GM18951 (cell line): ENCODE results near the gene NAA35.
"Not testable (repeated sequence)": the region's sequence is repeated elsewhere in the genome, so short reads cannot be mapped to it uniquely, and the experiment has no call there.

Experiments
- POLR2A ChIP-seq: IDR thresholded peaks from 4 replicates; pipeline ENCODE4 v1.6.1; 2011; ENCODE audit warnings: mild to moderate bottlenecking; ENCODE audit not compliant: insufficient read length, insufficient read depth; ENCODE audit errors: extremely low read depth
- in situ Hi-C: fragments of 300-500 bp; cut with MboI; formaldehyde crosslinking; loops from one replicate; pipeline ENCODE4 v1.12.0; 2022; ENCODE audit warnings: low sequenced_read_pairs, mixed read lengths, inconsistent platforms; ENCODE audit not compliant: unreplicated experiment

The NAA35 gene

DNA sequence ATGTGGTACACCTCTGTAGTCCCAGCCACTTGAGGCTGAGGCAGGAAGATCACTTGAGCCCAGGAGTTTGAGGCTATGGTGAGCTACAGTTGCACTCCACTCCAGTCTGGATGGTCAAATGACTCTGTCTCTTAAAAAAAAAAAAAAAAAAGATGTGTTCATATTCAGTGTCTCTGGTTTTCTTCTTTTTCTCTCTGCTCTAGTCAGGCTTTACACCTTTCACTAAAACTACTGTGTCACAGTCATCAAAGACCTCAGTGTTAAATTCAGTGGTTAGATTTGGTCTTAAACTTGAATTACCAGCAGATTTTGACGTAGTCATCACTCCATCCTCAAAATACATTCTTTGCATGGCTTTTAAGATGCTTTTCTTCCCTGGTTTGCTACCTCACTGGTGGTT lies 28.8 kb downstream of the NAA35 start:
- no peak for TF ChIP-seq POLR2A
- in situ Hi-C loops: no loop called here

DNA sequence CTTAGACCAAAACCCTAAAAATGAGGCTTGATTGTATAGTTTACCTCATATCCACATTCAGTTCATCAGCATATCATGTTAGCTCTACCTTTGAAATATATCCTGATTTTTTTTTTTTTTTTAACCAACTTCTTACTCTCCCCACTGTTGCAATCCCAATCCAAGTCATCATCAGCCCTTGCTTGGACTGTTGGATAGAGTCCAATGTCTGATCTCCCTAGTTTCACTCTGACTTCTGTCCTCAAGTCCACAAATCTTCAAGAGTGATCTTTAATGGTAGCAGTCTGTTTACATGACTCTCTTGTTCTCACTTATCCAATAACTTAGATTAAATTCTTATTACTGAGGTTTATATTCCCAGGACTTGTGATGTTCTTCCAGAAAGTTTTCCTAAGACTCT lies 30.8 kb downstream of the NAA35 start:
- in situ Hi-C loops: no loop called here
- no peak for TF ChIP-seq POLR2A

GRCh38 chr9:85973238-85973637 lies 32.3 kb downstream of the NAA35 start:
- in situ Hi-C loops: no loop called here
- no peak for TF ChIP-seq POLR2A

GRCh38 chr9:85974055-85974547 lies 33.2 kb downstream of the NAA35 start:
- in situ Hi-C loops: not testable (repeated sequence)

DNA sequence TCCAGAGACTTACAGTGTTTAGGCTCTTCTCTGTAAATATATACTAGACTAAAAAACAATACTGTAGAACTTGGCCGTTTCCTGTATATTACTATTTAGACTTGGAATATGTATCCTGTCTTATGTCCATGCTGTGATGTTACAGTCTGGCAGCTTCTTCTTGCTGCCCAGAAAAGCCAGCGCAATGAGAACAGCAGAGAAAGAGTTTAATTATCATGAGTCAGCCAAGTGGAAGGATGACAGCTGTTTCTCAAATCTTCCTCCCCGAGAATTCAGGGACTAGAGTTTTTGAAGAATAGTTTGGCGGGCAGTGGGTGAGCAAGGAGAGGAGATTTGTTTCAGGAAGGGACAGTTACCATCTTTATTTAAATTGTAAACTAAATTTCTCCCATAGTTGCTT lies 37.5 kb downstream of the NAA35 start:
- in situ Hi-C loops: no loop called here
- TF ChIP-seq POLR2A: no peak

GRCh38 chr9:85981369-85981768 lies 40.4 kb downstream of the NAA35 start:
- no peak for TF ChIP-seq POLR2A
- in situ Hi-C loops: no loop called here

DNA sequence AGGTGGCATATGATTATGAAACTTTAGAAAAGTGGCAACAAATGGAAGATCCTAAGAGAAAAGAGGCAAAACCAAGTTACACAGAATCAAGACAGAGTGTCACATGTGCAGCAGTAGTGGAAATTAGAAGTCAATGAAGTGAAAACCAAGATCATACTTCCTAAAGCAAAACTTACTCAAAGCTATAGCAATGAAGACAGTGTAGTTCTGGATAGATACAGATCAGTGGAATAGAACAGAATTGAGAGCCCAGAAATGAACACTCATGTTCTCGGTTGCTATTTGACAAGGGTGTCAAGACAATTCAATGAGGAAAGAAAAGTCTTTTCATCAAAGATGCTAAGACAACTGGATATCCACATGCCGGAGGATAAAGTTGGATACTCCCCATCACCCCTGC lies 43.5 kb downstream of the NAA35 start:
- in situ Hi-C loops: no loop called here
- no peak for TF ChIP-seq POLR2A

DNA sequence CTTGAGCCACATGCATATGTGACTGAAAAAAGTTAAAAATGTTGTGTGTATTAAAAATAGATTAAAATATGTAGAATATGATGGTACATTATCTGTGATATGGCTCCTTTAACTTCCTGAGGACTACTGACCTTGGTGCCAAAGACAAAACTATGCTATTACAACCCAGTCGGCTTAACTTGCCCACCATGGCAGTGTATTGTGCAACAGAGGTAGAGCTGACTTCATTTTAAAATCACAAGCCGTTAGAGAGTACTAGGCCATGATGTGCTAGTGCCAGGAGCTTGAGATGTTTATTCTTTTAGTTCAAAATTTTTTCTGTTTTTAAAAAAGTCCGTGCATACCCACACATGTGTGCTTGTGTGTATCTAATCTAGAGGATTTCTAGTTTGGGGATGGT lies 46.3 kb downstream of the NAA35 start:
- in situ Hi-C loops: no loop called here
- TF ChIP-seq POLR2A: no peak

- in situ Hi-C loops: no loop called here
These were observed 53.2 kb downstream of the NAA35 start for GRCh38 chr9:85994191-85994590.

GRCh38 chr9:85995097-85995496 lies 54.2 kb downstream of the NAA35 start:
- in situ Hi-C loops: no loop called here
- TF ChIP-seq POLR2A: no peak

More at GRCh38 chr9:85994191-85994590, 53.2 kb downstream of the NAA35 start:
- no peak for TF ChIP-seq POLR2A

DNA sequence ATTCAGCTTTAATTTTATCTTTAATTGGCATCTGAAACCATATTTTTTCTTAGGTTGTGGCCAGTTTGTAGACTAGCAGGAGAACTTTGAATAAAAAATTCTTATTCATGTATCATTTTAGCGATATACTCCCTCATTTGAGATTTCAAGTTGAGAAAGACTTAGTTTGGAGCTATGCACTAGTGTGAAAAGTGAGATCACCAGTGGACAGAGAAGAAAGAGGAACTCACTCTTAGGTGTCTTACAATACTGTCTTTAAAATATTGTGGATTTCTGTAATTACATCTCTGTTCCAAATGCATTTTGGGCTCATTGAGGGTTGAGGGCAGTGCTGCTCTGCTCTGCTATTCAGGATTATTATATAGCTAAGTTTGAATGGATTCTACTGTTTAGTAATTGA lies 54.7 kb downstream of the NAA35 start:
- in situ Hi-C loops: no loop called here
- TF ChIP-seq POLR2A: no peak

DNA sequence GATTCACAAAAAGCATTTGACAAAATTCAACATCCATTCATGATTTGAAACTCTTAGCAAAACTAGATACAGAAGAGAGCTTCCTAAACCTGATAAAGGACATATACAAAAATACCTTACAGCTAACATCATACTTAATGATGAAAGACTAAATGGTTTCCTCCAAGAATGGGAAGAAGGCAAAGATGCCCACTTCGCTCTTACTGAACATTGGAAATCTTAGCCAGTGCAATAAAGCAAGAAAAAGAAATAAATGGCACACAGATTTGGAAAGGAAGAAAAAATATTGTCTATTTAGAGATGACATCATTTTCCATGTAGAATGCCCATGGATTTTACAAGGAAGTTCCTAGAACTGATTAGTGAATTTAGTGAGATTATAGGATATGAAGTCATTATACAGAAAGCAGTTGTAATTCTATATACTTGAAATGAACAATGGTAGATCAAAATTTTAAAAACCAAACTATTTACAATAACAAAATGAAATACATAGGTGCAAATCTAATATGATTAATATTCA lies 64.4 kb downstream of the NAA35 start:
- in situ Hi-C loops: no loop called here
- no peak for TF ChIP-seq POLR2A

- TF ChIP-seq POLR2A: no peak
- in situ Hi-C loops: no loop called here
These were observed 68.2 kb downstream of the NAA35 start for GRCh38 chr9:86009133-86009532.

- in situ Hi-C loops: no loop called here
- no peak for TF ChIP-seq POLR2A
These were observed 79.8 kb downstream of the NAA35 start for GRCh38 chr9:86020731-86021130.

GRCh38 chr9:86021166-86021565 lies 80.2 kb downstream of the NAA35 start:
- TF ChIP-seq POLR2A: no peak
- in situ Hi-C loops: no loop called here
